ENCODE results near the gene ASB18. TPM values are rescaled to one million over a fixed set of nuclear protein-coding genes. Genes with fewer than 3 reads are reported as not detected.

Gene ASB18
- total RNA-seq, 3 donors from 2014 or later = not detected

- Histone ChIP-seq H3K4me1 (ENCODE audit: low read depth) (peaks cover 33% of the 10 kb centered on the region), H3K36me3 (ENCODE audit: low read depth) (no peaks in the 10 kb centered on the region), H3K9me3 (no peaks in the 10 kb centered on the region), H3K4me3 (no peak overlapping the region)
- intact Hi-C loops (cut with DNase I, micrococcal nuclease) = no loop called here
- DNase-seq = no peak
- no peak for ATAC-seq
- TF ChIP-seq, protein P1, sequence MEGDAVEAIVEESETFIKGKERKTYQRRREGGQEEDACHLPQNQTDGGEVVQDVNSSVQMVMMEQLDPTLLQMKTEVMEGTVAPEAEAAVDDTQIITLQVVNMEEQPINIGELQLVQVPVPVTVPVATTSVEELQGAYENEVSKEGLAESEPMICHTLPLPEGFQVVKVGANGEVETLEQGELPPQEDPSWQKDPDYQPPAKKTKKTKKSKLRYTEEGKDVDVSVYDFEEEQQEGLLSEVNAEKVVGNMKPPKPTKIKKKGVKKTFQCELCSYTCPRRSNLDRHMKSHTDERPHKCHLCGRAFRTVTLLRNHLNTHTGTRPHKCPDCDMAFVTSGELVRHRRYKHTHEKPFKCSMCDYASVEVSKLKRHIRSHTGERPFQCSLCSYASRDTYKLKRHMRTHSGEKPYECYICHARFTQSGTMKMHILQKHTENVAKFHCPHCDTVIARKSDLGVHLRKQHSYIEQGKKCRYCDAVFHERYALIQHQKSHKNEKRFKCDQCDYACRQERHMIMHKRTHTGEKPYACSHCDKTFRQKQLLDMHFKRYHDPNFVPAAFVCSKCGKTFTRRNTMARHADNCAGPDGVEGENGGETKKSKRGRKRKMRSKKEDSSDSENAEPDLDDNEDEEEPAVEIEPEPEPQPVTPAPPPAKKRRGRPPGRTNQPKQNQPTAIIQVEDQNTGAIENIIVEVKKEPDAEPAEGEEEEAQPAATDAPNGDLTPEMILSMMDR (IDR thresholded peaks at IDR 0.05) = no peak
Measured at GRCh38 chr2:236169741-236170589, 94.2 kb downstream of the ASB18 start.

DNA sequence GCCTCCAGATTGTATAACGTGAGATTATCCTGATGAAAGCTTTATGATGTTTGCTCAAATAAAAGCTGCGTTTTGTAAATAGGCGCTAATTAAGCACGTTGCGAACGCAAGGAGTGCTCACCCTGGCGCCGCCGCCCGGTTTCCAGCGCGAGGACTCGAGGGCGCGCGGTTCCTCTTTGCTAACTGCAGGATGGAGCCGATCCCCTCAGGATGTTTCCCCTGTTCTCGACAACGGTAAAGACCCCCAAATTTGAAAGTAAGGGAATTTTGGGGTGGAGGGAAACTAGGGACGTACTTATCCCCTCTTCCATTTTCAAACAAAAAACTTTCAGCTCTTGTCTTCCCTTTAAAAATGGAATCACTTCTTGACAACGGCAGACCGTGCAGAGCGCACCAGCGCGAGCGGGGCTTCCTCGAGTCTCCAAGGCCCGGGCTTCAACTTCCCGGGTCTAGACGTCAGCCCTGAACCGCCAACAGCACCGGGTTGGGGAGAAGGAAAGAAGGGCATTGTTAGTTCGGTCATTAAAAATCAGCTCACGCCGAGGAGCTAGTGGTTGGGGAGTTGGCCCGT, 95.0 kb downstream of the ASB18 start:
- no peak for ATAC-seq
- TF ChIP-seq, protein P1 (IDR thresholded peaks at IDR 0.05) = no peak
- Histone ChIP-seq H3K9me3 (no peaks in the 10 kb centered on the region), H3K36me3 (ENCODE audit: low read depth) (no peaks in the 10 kb centered on the region), H3K4me1 (ENCODE audit: low read depth) (peaks cover 39% of the 10 kb centered on the region), H3K4me3 (no peak overlapping the region)
- DNase-seq = no peak
- intact Hi-C loops (cut with DNase I, micrococcal nuclease) = no loop called here

- TF ChIP-seq, protein P1 (IDR thresholded peaks at IDR 0.05) = no peak
Measured at GRCh38 chr2:236168110-236169080, 95.8 kb downstream of the ASB18 start, which contains the start of gene GBX2. GBX2 (minus strand) TSS chr2:236168386; CDS start chr2:236167971, 415 bp downstream.

GRCh38 chr2:236167297-236168109, 96.7 kb downstream of the ASB18 start:
- DNase-seq (no peak), ATAC-seq (peak; percentile 50)
- TF ChIP-seq, protein P1 (IDR thresholded peaks at IDR 0.05) = no peak
- no peaks in the 10 kb centered on the region for H3K36me3 ChIP-seq (ENCODE audit: low read depth)
- H3K9me3 ChIP-seq = no peaks in the 10 kb centered on the region
- H3K4me3 ChIP-seq = no peak overlapping the region
- peaks cover 49% of the 10 kb centered on the region for H3K4me1 ChIP-seq (ENCODE audit: low read depth)
- intact Hi-C loops (cut with DNase I, micrococcal nuclease) = no loop called here

More at GRCh38 chr2:236168110-236169080, 95.8 kb downstream of the ASB18 start, which contains the start of gene GBX2:
- peak in 2 of 3 donors; percentile 58 to 79 for DNase-seq
- ATAC-seq = peak; percentile 81
- H3K4me3 ChIP-seq = no peak within 1 kb of the TSS
- no peaks in the 10 kb centered on the region for H3K36me3 ChIP-seq (ENCODE audit: low read depth)
- H3K4me1 ChIP-seq (ENCODE audit: low read depth) = peaks cover 46% of the 10 kb centered on the region
- intact Hi-C loops (cut with DNase I, micrococcal nuclease) = no loop called here
- no peaks in the 10 kb centered on the region for H3K9me3 ChIP-seq
